Activated CD8-positive, alpha-beta memory T cell treated with anti-CD3 and anti-CD28 coated beads for 48 hours (primary cell): ENCODE data around the gene PET100.
A peak's percentile ranks its signal among the peaks of the same experiment; 100 is the strongest.

Source experiments
- DNase-seq, 3 experiments: peaks; one replicate each; pipeline ENCODE4 v3.0.0-alpha.2; 2020; ENCODE audit warnings: low read depth in 2 of 3, low spot score in 2 of 3

Gene PET100

GRCh38 chr19:7647156-7647555 lies 17.6 kb downstream of the PET100 start:
- DNase-seq = no peak

- DNase-seq = no peak
Observed at GRCh38 chr19:7648265-7649014, 18.8 kb downstream of the PET100 start.

GRCh38 chr19:7650148-7650547 lies 20.6 kb downstream of the PET100 start:
- DNase-seq = no peak

GRCh38 chr19:7652061-7652641 lies 22.6 kb downstream of the PET100 start:
- DNase-seq = peak; percentile 62 to 92 (median 90)

- DNase-seq = no peak
Observed at GRCh38 chr19:7654401-7654800, 24.8 kb downstream of the PET100 start.

- DNase-seq = no peak
Observed at GRCh38 chr19:7655581-7655980, 26.0 kb downstream of the PET100 start.

- DNase-seq = no peak
Observed at GRCh38 chr19:7657131-7657751, 27.6 kb downstream of the PET100 start.

- no peak for DNase-seq
Observed at GRCh38 chr19:7658219-7658686, 28.7 kb downstream of the PET100 start.

GRCh38 chr19:7661744-7662538 lies 32.3 kb downstream of the PET100 start:
- no peak for DNase-seq

GRCh38 chr19:7662657-7663056 lies 33.1 kb downstream of the PET100 start:
- DNase-seq = no peak

- DNase-seq = no peak
Observed at GRCh38 chr19:7663706-7664105, 34.1 kb downstream of the PET100 start.

GRCh38 chr19:7665076-7665475 lies 35.5 kb downstream of the PET100 start:
- no peak for DNase-seq

- no peak for DNase-seq
Observed at GRCh38 chr19:7668842-7669241, 39.2 kb downstream of the PET100 start, which contains the start of gene RETN. Gene RETN, plus strand, starts transcription at chr19:7669049. Its CDS starts 278 bp downstream, at chr19:7669327.

- no peak for DNase-seq
Observed at GRCh38 chr19:7669641-7670040, 40.0 kb downstream of the PET100 start.

- DNase-seq = no peak
Observed at GRCh38 chr19:7670150-7670783, 40.7 kb downstream of the PET100 start.

- DNase-seq = no peak
Observed at GRCh38 chr19:7670790-7671189, 41.2 kb downstream of the PET100 start.

- DNase-seq = no peak
Observed at GRCh38 chr19:7672522-7672921, 42.9 kb downstream of the PET100 start.

- DNase-seq = no peak
Observed at GRCh38 chr19:7674010-7675005, 44.7 kb downstream of the PET100 start.

GRCh38 chr19:7676376-7676775 lies 46.8 kb downstream of the PET100 start:
- no peak for DNase-seq

- DNase-seq = no peak
Observed at GRCh38 chr19:7676854-7677253, 47.3 kb downstream of the PET100 start, which contains the start of gene MCEMP1. Gene MCEMP1, plus strand, starts transcription at chr19:7677090. Its CDS starts 31 bp downstream, at chr19:7677121.
